WI38 (cell line): Measurements from ENCODE around the gene CFAP46.

Source experiments
- H3K4me3 ChIP-seq: 2 replicates; pipeline ENCODE4 v1.5.1; 2011; ENCODE audit warnings: low read depth, mild to moderate bottlenecking, control low read depth, low read length
- CTCF ChIP-seq: IDR thresholded peaks from 2 replicates; pipeline ENCODE4 v1.5.1; 2012; ENCODE audit warnings: low read depth, mild to moderate bottlenecking, control low read depth, low read length

CFAP46 gene

GRCh38 chr10:132868995-132869394 is 73.4 kb downstream of the CFAP46 start:
- TF ChIP-seq CTCF: no peak
- H3K4me3 ChIP-seq: no peak overlapping the region

GRCh38 chr10:132867801-132868644 is 74.3 kb downstream of the CFAP46 start:
- TF ChIP-seq CTCF: no peak
- no peak overlapping the region for H3K4me3 ChIP-seq

- TF ChIP-seq CTCF: no peak
- H3K4me3 ChIP-seq: no peak overlapping the region
These were observed 75.6 kb downstream of the CFAP46 start for GRCh38 chr10:132866601-132867381.

GRCh38 chr10:132865851-132866600 is 76.3 kb downstream of the CFAP46 start:
- TF ChIP-seq CTCF: no peak

GRCh38 chr10:132865171-132865631 is 77.2 kb downstream of the CFAP46 start:
- TF ChIP-seq CTCF: no peak
- no peak overlapping the region for H3K4me3 ChIP-seq

More at GRCh38 chr10:132865851-132866600, 76.3 kb downstream of the CFAP46 start:
- no peak overlapping the region for H3K4me3 ChIP-seq

- no peak for TF ChIP-seq CTCF
These were observed 79.6 kb downstream of the CFAP46 start for GRCh38 chr10:132862485-132863420.

More at GRCh38 chr10:132862485-132863420, 79.6 kb downstream of the CFAP46 start:
- no peak overlapping the region for H3K4me3 ChIP-seq
